Transverse colon (tissue), 4 donors: ENCODE data around the gene BORCS8. TPM values are rescaled to one million over a fixed set of nuclear protein-coding genes. Genes with fewer than 3 reads are reported as not detected.
"Not testable (repeated sequence)": the region's sequence is repeated elsewhere in the genome, so short reads cannot be mapped to it uniquely, and the experiment has no call there.

ENCODE experiments used
- DNase-seq: peaks from one replicate; pipeline ENCODE4 v3.0.0-alpha.2; 2019
- H3K27ac ChIP-seq, 4 donors: fragments of 200-600 bp; sonication (generic); 2 replicates each; pipeline ENCODE4 v1.5.1; 2016 to 2018; ENCODE audit warnings: inconsistent platforms in 4 of 4
- H3K27me3 ChIP-seq: fragments of 200-600 bp; sonication (generic); 2 replicates; pipeline ENCODE4 v1.5.1; 2017; ENCODE audit warnings: inconsistent platforms
- H3K36me3 ChIP-seq, 4 donors: fragments of 200-600 bp; sonication (generic); 2 replicates each; pipeline ENCODE4 v1.5.1; 2017 to 2019; ENCODE audit warnings: inconsistent platforms in 4 of 4
- H3K4me1 ChIP-seq, 4 donors: fragments of 200-600 bp; sonication (generic); 2 replicates each; pipeline ENCODE4 v1.5.1; 2017 to 2020; ENCODE audit warnings: inconsistent platforms in 4 of 4
- H3K4me3 ChIP-seq, 4 donors: fragments of 200-600 bp; sonication (generic); 1 replicate in 1 of 4; 2 replicates in 3 of 4; pipeline versions ENCODE4 v1.5.1 to v1.6.1; 2017 to 2019; ENCODE audit warnings: inconsistent platforms in 4 of 4
- H3K9me3 ChIP-seq, 2 donors: fragments of 200-600 bp; sonication (generic); 2 replicates each; pipeline ENCODE4 v1.5.1; 2017 to 2019; ENCODE audit warnings: inconsistent platforms in 2 of 2
- EP300 ChIP-seq: sonication (generic); formaldehyde crosslinking; IDR thresholded peaks from one replicate; pipeline ENCODE4 v1.6.1; 2017; ENCODE audit warnings: antibody characterized with exemption, low read depth
- POLR2A ChIP-seq: fragments of 450-650 bp; IDR thresholded peaks from one replicate; pipeline ENCODE4 v1.6.1; 2016; ENCODE audit warnings: antibody characterized with exemption, mild to moderate bottlenecking, moderate library complexity
- POLR2AphosphoS5 ChIP-seq, 3 donors: sonication (generic); formaldehyde crosslinking; IDR thresholded peaks; one replicate each; pipeline ENCODE4 v1.6.1; 2016; ENCODE audit warnings: antibody characterized with exemption in 3 of 3
- WGBS, 2 donors: methylation state at CpG; one replicate each; pipeline ENCODE4 v1.1.5; 2018; ENCODE audit warnings: low coverage in 1 of 2; 5-methylcytosine and 5-hydroxymethylcytosine counted together
- in situ Hi-C, 4 donors: fragments of 200-750 bp; cut with MboI; loops; one replicate each; pipeline versions ENCODE4 v1.15.0 to v1.15.1; 2017; ENCODE audit warnings: low sequenced_read_pairs in 3 of 4, low pct_ligation_motif_present in 1 of 4, low pct_unique_long_range_greater_than_20kb in 1 of 4
- intact Hi-C: fragments of 100-400 bp; cut with DNase I; formaldehyde crosslinking; loops from one replicate; pipeline ENCODE4 v1.15.1; 2023; ENCODE audit warnings: low total_unique reads
- total RNA-seq, 4 donors: library from RNA; depleted of rRNA; stranded (reverse); fragments of >200 nt; gene quantifications; one replicate each; pipeline ENCODE4 v1.1.0, GENCODE V29; 2016
- TF ChIP-seq, protein P1 (sequence below), 5 experiments: fragments of 200-600 bp in 3 of 5; fragments of 450-650 bp in 2 of 5; sonication (generic) in 3 of 5; IDR thresholded peaks; 1 replicate in 2 of 5; 2 replicates in 3 of 5; pipeline ENCODE4 v1.5.1; 2016 to 2017; ENCODE audit warnings: antibody characterized with exemption in 5 of 5, inconsistent platforms in 3 of 5, mild to moderate bottlenecking in 2 of 5, moderate library complexity in 1 of 5

The BORCS8 gene
- total RNA-seq, 4 donors from 2014 or later: 13.0 to 132 (median 26.6) TPM

DNA sequence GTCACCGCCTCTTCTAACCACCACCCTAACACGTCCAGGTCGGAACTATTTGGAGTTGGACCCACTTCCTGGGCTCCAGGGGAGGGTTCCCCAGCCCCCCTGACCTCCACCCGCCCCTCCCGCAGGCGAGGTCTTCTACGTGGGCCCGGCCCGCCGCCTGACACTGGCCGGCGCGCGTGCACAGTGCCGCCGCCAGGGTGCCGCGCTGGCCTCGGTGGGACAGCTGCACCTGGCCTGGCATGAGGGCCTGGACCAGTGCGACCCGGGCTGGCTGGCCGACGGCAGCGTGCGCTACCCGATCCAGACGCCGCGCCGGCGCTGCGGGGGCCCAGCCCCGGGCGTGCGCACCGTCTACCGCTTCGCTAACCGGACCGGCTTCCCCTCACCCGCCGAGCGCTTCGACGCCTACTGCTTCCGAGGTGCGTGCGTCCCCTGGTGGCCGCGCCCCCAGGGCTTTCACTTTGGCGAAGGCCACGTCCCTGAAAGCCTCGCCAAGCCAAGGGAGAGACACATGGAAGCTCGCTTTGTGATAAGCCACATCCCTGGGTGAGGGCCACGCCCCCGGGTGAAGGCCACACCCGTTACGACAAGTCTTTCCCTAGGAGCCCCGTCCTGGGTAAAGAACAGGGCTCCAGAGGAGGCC, 33.0 kb upstream of the BORCS8 start:
- DNase-seq: peak; percentile 82
- Histone ChIP-seq H3K27ac (no peak overlapping the region), H3K4me1 (peaks cover 0 to 11% (median 7%) of the 10 kb centered on the region in 4 donors), H3K9me3 (no peaks in the 10 kb centered on the region), H3K4me3 (peak overlapping the region; percentile 2 to 49 (median 20)), H3K36me3 (no peaks in the 10 kb centered on the region), H3K27me3 (peaks cover 50% of the 10 kb centered on the region)
- TF ChIP-seq, protein P1, sequence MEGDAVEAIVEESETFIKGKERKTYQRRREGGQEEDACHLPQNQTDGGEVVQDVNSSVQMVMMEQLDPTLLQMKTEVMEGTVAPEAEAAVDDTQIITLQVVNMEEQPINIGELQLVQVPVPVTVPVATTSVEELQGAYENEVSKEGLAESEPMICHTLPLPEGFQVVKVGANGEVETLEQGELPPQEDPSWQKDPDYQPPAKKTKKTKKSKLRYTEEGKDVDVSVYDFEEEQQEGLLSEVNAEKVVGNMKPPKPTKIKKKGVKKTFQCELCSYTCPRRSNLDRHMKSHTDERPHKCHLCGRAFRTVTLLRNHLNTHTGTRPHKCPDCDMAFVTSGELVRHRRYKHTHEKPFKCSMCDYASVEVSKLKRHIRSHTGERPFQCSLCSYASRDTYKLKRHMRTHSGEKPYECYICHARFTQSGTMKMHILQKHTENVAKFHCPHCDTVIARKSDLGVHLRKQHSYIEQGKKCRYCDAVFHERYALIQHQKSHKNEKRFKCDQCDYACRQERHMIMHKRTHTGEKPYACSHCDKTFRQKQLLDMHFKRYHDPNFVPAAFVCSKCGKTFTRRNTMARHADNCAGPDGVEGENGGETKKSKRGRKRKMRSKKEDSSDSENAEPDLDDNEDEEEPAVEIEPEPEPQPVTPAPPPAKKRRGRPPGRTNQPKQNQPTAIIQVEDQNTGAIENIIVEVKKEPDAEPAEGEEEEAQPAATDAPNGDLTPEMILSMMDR (IDR thresholded peaks at IDR 0.05): peak; percentile 54 to 81 (median 65)
- no peak for TF ChIP-seq POLR2A
- 3% methylated on average over 19 of the region's 59 CpGs; no CpG with 5 or more reads in 1 of the 2 donors for WGBS, 2 donors
- intact Hi-C loops: no loop called here
- in situ Hi-C loops: no loop called here

DNA sequence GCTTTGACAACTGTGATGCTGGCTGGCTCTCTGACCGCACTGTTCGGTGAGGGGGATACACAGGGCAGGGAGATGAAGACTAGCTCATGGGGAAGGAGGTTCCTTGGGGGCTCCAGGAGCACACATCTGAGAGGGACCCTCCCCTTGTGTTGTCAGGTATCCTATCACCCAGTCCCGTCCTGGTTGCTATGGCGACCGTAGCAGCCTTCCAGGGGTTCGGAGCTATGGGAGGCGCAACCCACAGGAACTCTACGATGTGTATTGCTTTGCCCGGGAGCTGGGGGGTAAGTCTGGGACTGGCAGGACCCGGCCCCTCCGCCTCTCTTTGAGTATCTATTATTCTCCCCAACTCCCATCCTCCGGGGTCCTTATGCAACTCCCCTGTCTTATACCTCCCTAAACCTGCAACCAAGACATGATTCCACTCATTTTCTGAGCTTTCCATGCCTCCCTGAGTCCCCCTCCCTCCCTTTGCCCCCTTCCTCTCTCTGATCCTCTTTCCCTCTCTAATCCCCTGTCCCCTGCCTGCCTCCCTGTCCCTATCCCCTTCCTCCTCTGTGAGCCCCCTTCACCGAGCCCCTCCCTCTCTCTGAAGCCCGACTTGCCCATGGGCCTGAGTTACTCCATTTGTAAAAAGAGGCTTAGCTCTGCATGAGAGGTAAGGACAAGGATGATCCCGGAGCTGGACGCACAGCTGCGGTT, 32.3 kb upstream of the BORCS8 start:
- Histone ChIP-seq H3K27ac (no peak overlapping the region), H3K9me3 (no peaks in the 10 kb centered on the region), H3K4me1 (peaks cover 0 to 11% (median 7%) of the 10 kb centered on the region in 4 donors), H3K4me3 (peak overlapping the region in 2 of 4 donors; percentile 33 to 49), H3K36me3 (no peaks in the 10 kb centered on the region), H3K27me3 (peaks cover 50% of the 10 kb centered on the region)
- intact Hi-C loops (no loop called here), in situ Hi-C loops (no loop called here)
- no peak for DNase-seq
- WGBS, 2 donors: 0 to 70% methylated on average over 2 to 17 of the region's 17 CpGs
- TF ChIP-seq, protein P1 (IDR thresholded peaks at IDR 0.05): no peak
- TF ChIP-seq EP300 (no peak), POLR2A (no peak), POLR2AphosphoS5 (IDR thresholded peaks at IDR 0.05) (no peak)

DNA sequence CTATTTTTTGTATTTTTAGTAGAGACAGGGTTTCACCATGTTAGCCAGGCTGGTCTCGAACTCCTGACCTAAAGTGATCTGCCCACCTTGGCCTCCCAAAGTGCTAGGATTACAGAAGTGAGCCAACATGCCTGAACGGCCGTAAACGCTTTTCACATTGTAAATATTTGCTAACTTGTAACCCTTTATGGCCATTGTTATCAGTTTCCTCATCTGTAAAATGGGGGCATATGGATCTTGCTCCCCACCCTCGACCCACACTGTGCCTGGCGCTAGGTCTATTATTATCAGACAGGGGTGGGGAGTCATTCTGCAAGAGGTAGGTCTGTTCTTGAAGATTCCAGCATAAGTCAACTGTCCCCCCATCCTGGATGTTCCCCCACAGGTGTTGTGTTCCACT, 31.7 kb upstream of the BORCS8 start:
- Histone ChIP-seq H3K36me3 (no peaks in the 10 kb centered on the region), H3K4me3 (no peak overlapping the region), H3K9me3 (no peaks in the 10 kb centered on the region), H3K27me3 (peaks cover 53% of the 10 kb centered on the region), H3K4me1 (peaks cover 0 to 11% (median 7%) of the 10 kb centered on the region in 4 donors), H3K27ac (no peak overlapping the region)
- intact Hi-C loops: no loop called here
- 41 to 53% methylated on average over 4 to 6 of the region's 6 CpGs for WGBS, 2 donors
- DNase-seq: no peak
- TF ChIP-seq EP300 (no peak), POLR2AphosphoS5 (IDR thresholded peaks at IDR 0.05) (no peak), POLR2A (no peak)
- TF ChIP-seq, protein P1 (IDR thresholded peaks at IDR 0.05): no peak
- in situ Hi-C loops: no loop called here

DNA sequence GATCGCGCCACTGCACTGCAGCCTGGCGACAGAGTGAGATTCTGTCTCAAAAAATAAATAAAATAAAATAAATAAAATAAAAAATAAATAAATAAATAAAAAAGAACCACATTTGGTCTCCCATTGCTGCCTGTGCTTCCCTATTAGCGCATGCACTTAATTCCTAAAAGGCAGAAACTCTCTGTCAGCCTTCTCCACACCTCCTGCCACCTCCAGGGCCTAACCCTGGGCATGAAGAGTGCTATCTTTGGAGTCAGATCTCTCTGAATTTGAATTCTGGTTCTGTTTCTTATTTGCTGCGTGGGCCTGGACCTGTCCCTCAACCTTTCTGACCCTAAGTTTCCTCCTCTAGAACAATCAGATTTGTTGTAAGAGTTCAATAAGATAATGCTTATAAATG, 31.1 kb upstream of the BORCS8 start:
- Histone ChIP-seq H3K36me3 (no peaks in the 10 kb centered on the region), H3K27me3 (peaks cover 49% of the 10 kb centered on the region), H3K27ac (no peak overlapping the region), H3K4me3 (no peak overlapping the region), H3K4me1 (peaks cover 0 to 11% (median 7%) of the 10 kb centered on the region in 4 donors), H3K9me3 (no peaks in the 10 kb centered on the region)
- 65 to 84% methylated on average over 2 to 5 of the region's 5 CpGs for WGBS, 2 donors
- in situ Hi-C loops: no loop called here
- no peak for TF ChIP-seq EP300
- TF ChIP-seq POLR2AphosphoS5 (IDR thresholded peaks at IDR 0.05): no peak
- TF ChIP-seq, protein P1 (IDR thresholded peaks at IDR 0.05): no peak
- no peak for TF ChIP-seq POLR2A
- intact Hi-C loops: no loop called here
- DNase-seq: no peak

DNA sequence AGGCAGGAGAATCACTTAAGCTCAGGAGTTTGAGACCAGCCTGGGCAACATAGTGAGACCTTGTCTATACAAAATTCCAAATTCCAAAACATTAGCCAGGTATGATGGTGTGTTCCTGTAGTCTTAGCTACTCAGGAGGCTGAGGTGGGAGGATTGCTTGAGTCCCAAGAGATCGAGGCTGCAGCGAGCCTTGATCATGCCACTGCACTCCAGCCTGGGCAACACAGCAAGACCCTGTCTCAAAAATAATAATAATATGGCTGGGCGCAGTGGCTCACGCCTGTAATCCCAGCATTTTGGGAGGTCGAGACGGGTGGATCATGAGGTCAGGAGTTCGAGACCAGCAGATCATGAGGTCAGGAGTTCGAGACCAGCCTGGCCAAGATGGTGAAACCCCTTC, 29.0 kb upstream of the BORCS8 start:
- H3K4me3 ChIP-seq, intact Hi-C loops, DNase-seq, H3K9me3 ChIP-seq, H3K27ac ChIP-seq, H3K36me3 ChIP-seq, in situ Hi-C loops: not testable (repeated sequence)
- peaks cover 0 to 11% (median 7%) of the 10 kb centered on the region in 4 donors for H3K4me1 ChIP-seq
- WGBS, 2 donors: 80% methylated on average over 8 of the region's 8 CpGs; no CpG with 5 or more reads in 1 of the 2 donors
- H3K27me3 ChIP-seq: peaks cover 40% of the 10 kb centered on the region
